Measurements from ENCODE around the gene SLC22A31. TPM values are rescaled to one million over a fixed set of nuclear protein-coding genes. Genes with fewer than 3 reads are reported as not detected.
"Not testable (repeated sequence)": the region's sequence is repeated elsewhere in the genome, so short reads cannot be mapped to it uniquely, and the experiment has no call there.

Gene SLC22A31
- total RNA-seq, 2 experiments from 2014 or later: not detected

- H3K36me3 Mint-ChIP-seq: no peaks in the 10 kb centered on the region
- H3K27ac Mint-ChIP-seq: no peak overlapping the region
- peaks cover 53% of the 10 kb centered on the region for H3K27me3 Mint-ChIP-seq
- no peaks in the 10 kb centered on the region for H3K9me3 Mint-ChIP-seq
- no peak for DNase-seq
- peak overlapping the region; percentile 14 for H3K4me3 Mint-ChIP-seq
- H3K4me1 Mint-ChIP-seq: no peaks in the 10 kb centered on the region
These were observed 594 bp upstream of the SLC22A31 start for GRCh38 chr16:89200850-89201411.

- Mint-ChIP-seq H3K27ac (no peak overlapping the region), H3K4me3 (no peak overlapping the region), H3K27me3 (peaks cover 46% of the 10 kb centered on the region), H3K9me3 (no peaks in the 10 kb centered on the region), H3K4me1 (no peaks in the 10 kb centered on the region), H3K36me3 (no peaks in the 10 kb centered on the region)
- no peak for DNase-seq
These were observed 855 bp downstream of the SLC22A31 start for GRCh38 chr16:89199241-89200123.

GRCh38 chr16:89198417-89199240, 1.7 kb downstream of the SLC22A31 start:
- no peaks in the 10 kb centered on the region for H3K4me1 Mint-ChIP-seq
- DNase-seq: no peak
- H3K27me3 Mint-ChIP-seq: peaks cover 37% of the 10 kb centered on the region
- no peak overlapping the region for H3K27ac Mint-ChIP-seq
- no peaks in the 10 kb centered on the region for H3K36me3 Mint-ChIP-seq
- H3K4me3 Mint-ChIP-seq: no peak overlapping the region
- no peaks in the 10 kb centered on the region for H3K9me3 Mint-ChIP-seq

GRCh38 chr16:89197633-89198416, 2.5 kb downstream of the SLC22A31 start:
- Mint-ChIP-seq H3K36me3 (no peaks in the 10 kb centered on the region), H3K4me3 (no peak overlapping the region)

GRCh38 chr16:89197033-89197632, 3.2 kb downstream of the SLC22A31 start:
- Mint-ChIP-seq H3K27me3 (peaks cover 22% of the 10 kb centered on the region), H3K27ac (no peak overlapping the region), H3K36me3 (no peaks in the 10 kb centered on the region), H3K4me1 (no peaks in the 10 kb centered on the region), H3K4me3 (no peak overlapping the region), H3K9me3 (no peaks in the 10 kb centered on the region)
- no peak for DNase-seq

More at GRCh38 chr16:89197633-89198416, 2.5 kb downstream of the SLC22A31 start:
- no peak for DNase-seq
- Mint-ChIP-seq H3K27ac (no peak overlapping the region), H3K9me3 (no peaks in the 10 kb centered on the region), H3K4me1 (no peaks in the 10 kb centered on the region), H3K27me3 (peaks cover 29% of the 10 kb centered on the region)

GRCh38 chr16:89195521-89196171, 4.7 kb downstream of the SLC22A31 start:
- Mint-ChIP-seq H3K27me3 (peaks cover 19% of the 10 kb centered on the region), H3K4me3 (no peak overlapping the region), H3K36me3 (no peaks in the 10 kb centered on the region)

GRCh38 chr16:89194340-89195311, 5.7 kb downstream of the SLC22A31 start:
- Mint-ChIP-seq H3K4me1 (no peaks in the 10 kb centered on the region), H3K27ac (no peak overlapping the region), H3K36me3 (no peaks in the 10 kb centered on the region), H3K9me3 (no peaks in the 10 kb centered on the region), H3K4me3 (no peak overlapping the region), H3K27me3 (peaks cover 9% of the 10 kb centered on the region)
- no peak for DNase-seq

More at GRCh38 chr16:89195521-89196171, 4.7 kb downstream of the SLC22A31 start:
- no peak for DNase-seq
- Mint-ChIP-seq H3K4me1 (no peaks in the 10 kb centered on the region), H3K27ac (no peak overlapping the region), H3K9me3 (no peaks in the 10 kb centered on the region)

- no peaks in the 10 kb centered on the region for H3K4me1 Mint-ChIP-seq
- no peaks in the 10 kb centered on the region for H3K9me3 Mint-ChIP-seq
- no peaks in the 10 kb centered on the region for H3K36me3 Mint-ChIP-seq
- no peak overlapping the region for H3K27ac Mint-ChIP-seq
- peaks cover 1% of the 10 kb centered on the region for H3K27me3 Mint-ChIP-seq
- DNase-seq: no peak
- H3K4me3 Mint-ChIP-seq: no peak overlapping the region
These were observed 6.6 kb downstream of the SLC22A31 start for GRCh38 chr16:89193576-89194293.

GRCh38 chr16:89192956-89193575, 7.3 kb downstream of the SLC22A31 start:
- no peaks in the 10 kb centered on the region for H3K27me3 Mint-ChIP-seq
- H3K4me3 Mint-ChIP-seq: no peak overlapping the region
- no peaks in the 10 kb centered on the region for H3K9me3 Mint-ChIP-seq
- H3K27ac Mint-ChIP-seq: no peak overlapping the region
- H3K4me1 Mint-ChIP-seq: no peaks in the 10 kb centered on the region
- peak; percentile 58 for DNase-seq
- H3K36me3 Mint-ChIP-seq: no peaks in the 10 kb centered on the region

GRCh38 chr16:89192186-89192955, 8.0 kb downstream of the SLC22A31 start:
- not testable (repeated sequence) for H3K27me3 Mint-ChIP-seq, H3K4me1 Mint-ChIP-seq, H3K36me3 Mint-ChIP-seq, H3K4me3 Mint-ChIP-seq, H3K9me3 Mint-ChIP-seq, H3K27ac Mint-ChIP-seq
- DNase-seq: peak; percentile 75

- H3K4me1 Mint-ChIP-seq: peaks cover 3% of the 10 kb centered on the region
- no peak overlapping the region for H3K4me3 Mint-ChIP-seq
- no peak for DNase-seq
- H3K27me3 Mint-ChIP-seq: no peaks in the 10 kb centered on the region
- H3K36me3 Mint-ChIP-seq: no peaks in the 10 kb centered on the region
- H3K9me3 Mint-ChIP-seq: no peaks in the 10 kb centered on the region
- H3K27ac Mint-ChIP-seq: no peak overlapping the region
These were observed 8.5 kb downstream of the SLC22A31 start for GRCh38 chr16:89191901-89192185.

Measured in activated naive CD8-positive, alpha-beta T cell treated with anti-CD3 and anti-CD28 coated beads for 36 hours (primary cell).